ENCODE data around the gene CACNA2D1.
"Not testable (repeated sequence)": the region's sequence is repeated elsewhere in the genome, so short reads cannot be mapped to it uniquely, and the experiment has no call there.

The CACNA2D1 gene

DNA sequence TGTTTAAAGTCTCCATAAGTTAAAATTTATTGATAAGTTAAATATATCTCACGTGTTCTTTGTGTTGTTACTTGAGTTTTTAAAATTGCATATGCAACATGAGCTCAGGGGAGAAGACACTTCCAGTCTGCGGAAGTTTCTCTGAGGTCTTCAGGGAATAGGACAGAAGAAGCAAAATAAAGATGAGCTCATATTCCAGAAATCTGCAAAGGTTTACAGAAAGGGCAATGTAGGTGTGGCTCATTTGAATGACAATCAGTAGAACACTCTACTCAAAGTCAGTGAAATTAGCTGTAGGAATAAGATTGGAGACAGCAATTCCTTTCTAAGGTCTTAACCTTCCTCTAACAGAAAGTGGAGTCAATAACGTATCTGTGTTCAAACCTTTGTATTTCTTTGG is 53.7 kb downstream of the CACNA2D1 start:
- Histone ChIP-seq H3K27me3 (ENCODE audit: insufficient read depth, low read length, poor library complexity) (no peaks in the 10 kb centered on the region), H3K79me2 (ENCODE audit: control insufficient read depth, insufficient read depth, low read length) (no peaks in the 10 kb centered on the region), H3K79me1 (ENCODE audit: low read length) (peaks cover 5% of the 10 kb centered on the region), H3K36me3 (ENCODE audit: control insufficient read depth, insufficient read depth, low read length) (no peaks in the 10 kb centered on the region), H2BK120ac (ENCODE audit: low read depth, low read length) (no peak overlapping the region), H3K18ac (ENCODE audit: low read length) (no peak overlapping the region), H2BK15ac (replicated peaks; ENCODE audit: low read depth) (no peak overlapping the region), H3K4ac (ENCODE audit: low read depth, low read length) (no peak overlapping the region), H3K27ac (ENCODE audit: low read depth, low read length) (no peak overlapping the region), H3K23ac (ENCODE audit: low read length) (no peak overlapping the region), H3K56ac (ENCODE audit: low read length) (no peak overlapping the region), H4K5ac (ENCODE audit: low read length) (no peak overlapping the region), H2AK5ac (ENCODE audit: low read length) (no peak overlapping the region), H3K4me1 (ENCODE audit: control insufficient read depth, low read depth, low read length) (peaks cover 2% of the 10 kb centered on the region), H3K9ac (ENCODE audit: low read length) (no peak overlapping the region), H3K4me2 (ENCODE audit: low read length) (no peak overlapping the region), H2BK5ac (ENCODE audit: low read length) (no peak overlapping the region), H4K8ac (ENCODE audit: low read depth, low read length) (no peak overlapping the region), H3K4me3 (ENCODE audit: low read length) (no peak overlapping the region)
- DNase-seq, result peak; percentile 26
- WGBS (ENCODE audit: extremely low coverage, insufficient coverage, low lambda C conversion rate), result no CpG with 5 or more reads among the region's 3 CpGs

DNA sequence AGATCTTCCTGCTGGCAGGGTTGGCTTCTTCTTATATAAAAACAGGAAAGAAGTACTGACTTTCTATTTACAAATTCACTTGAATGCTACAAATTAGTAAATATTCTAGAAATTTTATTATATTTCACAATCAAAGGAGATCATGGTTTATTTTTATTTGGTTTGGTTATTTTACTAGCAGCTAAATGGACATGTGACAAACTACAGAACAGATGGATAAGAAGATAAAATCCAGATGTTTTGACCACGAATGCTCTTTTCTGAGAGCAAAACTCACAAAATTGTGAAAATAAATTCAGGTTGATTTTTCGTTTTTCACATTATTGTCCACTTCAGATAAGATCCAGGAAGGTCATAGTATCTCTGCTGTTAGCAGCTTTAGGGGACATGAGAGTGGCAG is 55.4 kb downstream of the CACNA2D1 start:
- no CpG with 5 or more reads among the region's 2 CpGs for WGBS (ENCODE audit: extremely low coverage, insufficient coverage, low lambda C conversion rate)
- H3K4me1 ChIP-seq (ENCODE audit: control insufficient read depth, low read depth, low read length), result peaks cover 2% of the 10 kb centered on the region
- H3K79me1 ChIP-seq (ENCODE audit: low read length), result peaks cover 5% of the 10 kb centered on the region
- DNase-seq, result no peak
- H4K5ac ChIP-seq (ENCODE audit: low read length), result no peak overlapping the region
- no peak overlapping the region for H3K4me2 ChIP-seq (ENCODE audit: low read length)
- no peak overlapping the region for H2AK5ac ChIP-seq (ENCODE audit: low read length)
- no peak overlapping the region for H3K56ac ChIP-seq (ENCODE audit: low read length)
- no peak overlapping the region for H2BK120ac ChIP-seq (ENCODE audit: low read depth, low read length)
- no peak overlapping the region for H3K4ac ChIP-seq (ENCODE audit: low read depth, low read length)
- no peak overlapping the region for H4K8ac ChIP-seq (ENCODE audit: low read depth, low read length)
- H3K4me3 ChIP-seq (ENCODE audit: low read length), result no peak overlapping the region
- no peaks in the 10 kb centered on the region for H3K27me3 ChIP-seq (ENCODE audit: insufficient read depth, low read length, poor library complexity)
- H2BK15ac ChIP-seq (replicated peaks; ENCODE audit: low read depth), result no peak overlapping the region
- H3K18ac ChIP-seq (ENCODE audit: low read length), result no peak overlapping the region
- no peaks in the 10 kb centered on the region for H3K79me2 ChIP-seq (ENCODE audit: control insufficient read depth, insufficient read depth, low read length)
- H3K27ac ChIP-seq (ENCODE audit: low read depth, low read length), result no peak overlapping the region
- no peaks in the 10 kb centered on the region for H3K36me3 ChIP-seq (ENCODE audit: control insufficient read depth, insufficient read depth, low read length)
- no peak overlapping the region for H2BK5ac ChIP-seq (ENCODE audit: low read length)
- H3K9ac ChIP-seq (ENCODE audit: low read length), result no peak overlapping the region
- no peak overlapping the region for H3K23ac ChIP-seq (ENCODE audit: low read length)

DNA sequence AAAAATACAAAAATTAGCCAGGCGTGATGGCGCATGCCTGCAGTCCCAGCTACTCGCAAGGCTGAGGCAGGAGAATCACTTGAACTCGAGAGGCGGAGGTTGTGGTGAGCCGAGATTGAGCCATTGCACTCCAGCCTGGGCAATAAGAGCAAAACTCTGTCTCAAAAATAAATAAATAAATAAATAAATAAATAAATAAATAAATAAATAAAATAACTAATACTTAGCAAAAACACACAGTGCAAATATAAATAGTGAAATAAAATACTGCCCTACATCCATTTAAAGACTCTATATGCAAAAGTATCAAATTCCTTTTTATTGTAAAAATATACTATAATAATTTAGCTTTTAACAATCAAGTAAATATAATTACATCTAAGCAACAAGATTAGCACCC is 57.0 kb downstream of the CACNA2D1 start:
- H4K8ac ChIP-seq (ENCODE audit: low read depth, low read length); H3K36me3 ChIP-seq (ENCODE audit: control insufficient read depth, insufficient read depth, low read length); H3K4ac ChIP-seq (ENCODE audit: low read depth, low read length); H3K79me1 ChIP-seq (ENCODE audit: low read length); H3K4me1 ChIP-seq (ENCODE audit: control insufficient read depth, low read depth, low read length); H3K18ac ChIP-seq (ENCODE audit: low read length); H3K4me3 ChIP-seq (ENCODE audit: low read length); H3K9ac ChIP-seq (ENCODE audit: low read length); H3K79me2 ChIP-seq (ENCODE audit: control insufficient read depth, insufficient read depth, low read length); H3K27ac ChIP-seq (ENCODE audit: low read depth, low read length); DNase-seq; H4K5ac ChIP-seq (ENCODE audit: low read length); H3K4me2 ChIP-seq (ENCODE audit: low read length); H2BK120ac ChIP-seq (ENCODE audit: low read depth, low read length); H2BK5ac ChIP-seq (ENCODE audit: low read length); H3K27me3 ChIP-seq (ENCODE audit: insufficient read depth, low read length, poor library complexity); H2BK15ac ChIP-seq (replicated peaks; ENCODE audit: low read depth); H3K23ac ChIP-seq (ENCODE audit: low read length); H3K56ac ChIP-seq (ENCODE audit: low read length); H2AK5ac ChIP-seq (ENCODE audit: low read length): not testable (repeated sequence)
- no CpG with 5 or more reads among the region's 6 CpGs for WGBS (ENCODE audit: extremely low coverage, insufficient coverage, low lambda C conversion rate)

DNA sequence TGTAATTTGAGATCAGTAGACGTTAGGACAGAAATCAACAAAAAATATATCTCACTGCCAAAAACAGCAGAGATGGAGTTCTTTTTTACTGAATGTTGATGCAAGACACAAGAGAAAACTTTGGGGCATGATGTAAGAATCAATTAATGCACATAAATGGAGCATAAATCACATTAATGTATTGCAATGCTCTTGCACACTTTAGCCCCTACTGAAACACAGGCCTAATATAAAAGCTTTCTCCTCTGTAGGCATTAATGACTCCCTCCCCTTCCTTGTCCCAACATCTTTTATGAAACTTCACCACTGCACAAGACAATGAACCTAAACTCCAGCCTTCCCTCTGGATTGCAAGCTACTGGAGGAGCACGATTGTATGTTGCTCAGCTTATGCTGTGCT is 58.8 kb downstream of the CACNA2D1 start:
- no peak overlapping the region for H3K4me2 ChIP-seq (ENCODE audit: low read length)
- no peak overlapping the region for H4K8ac ChIP-seq (ENCODE audit: low read depth, low read length)
- H3K36me3 ChIP-seq (ENCODE audit: control insufficient read depth, insufficient read depth, low read length), result no peaks in the 10 kb centered on the region
- no CpG with 5 or more reads among the region's 2 CpGs for WGBS (ENCODE audit: extremely low coverage, insufficient coverage, low lambda C conversion rate)
- H2BK120ac ChIP-seq (ENCODE audit: low read depth, low read length), result no peak overlapping the region
- H3K79me2 ChIP-seq (ENCODE audit: control insufficient read depth, insufficient read depth, low read length), result no peaks in the 10 kb centered on the region
- no peak overlapping the region for H3K18ac ChIP-seq (ENCODE audit: low read length)
- H3K4ac ChIP-seq (ENCODE audit: low read depth, low read length), result no peak overlapping the region
- no peak overlapping the region for H4K5ac ChIP-seq (ENCODE audit: low read length)
- no peak for DNase-seq
- H3K9ac ChIP-seq (ENCODE audit: low read length), result no peak overlapping the region
- H2BK15ac ChIP-seq (replicated peaks; ENCODE audit: low read depth), result no peak overlapping the region
- no peak overlapping the region for H3K4me3 ChIP-seq (ENCODE audit: low read length)
- no peaks in the 10 kb centered on the region for H3K27me3 ChIP-seq (ENCODE audit: insufficient read depth, low read length, poor library complexity)
- peaks cover under 1% of the 10 kb centered on the region for H3K79me1 ChIP-seq (ENCODE audit: low read length)
- H3K56ac ChIP-seq (ENCODE audit: low read length), result no peak overlapping the region
- no peak overlapping the region for H3K23ac ChIP-seq (ENCODE audit: low read length)
- H2AK5ac ChIP-seq (ENCODE audit: low read length), result no peak overlapping the region
- H3K27ac ChIP-seq (ENCODE audit: low read depth, low read length), result no peak overlapping the region
- no peak overlapping the region for H2BK5ac ChIP-seq (ENCODE audit: low read length)
- peaks cover 2% of the 10 kb centered on the region for H3K4me1 ChIP-seq (ENCODE audit: control insufficient read depth, low read depth, low read length)

DNA sequence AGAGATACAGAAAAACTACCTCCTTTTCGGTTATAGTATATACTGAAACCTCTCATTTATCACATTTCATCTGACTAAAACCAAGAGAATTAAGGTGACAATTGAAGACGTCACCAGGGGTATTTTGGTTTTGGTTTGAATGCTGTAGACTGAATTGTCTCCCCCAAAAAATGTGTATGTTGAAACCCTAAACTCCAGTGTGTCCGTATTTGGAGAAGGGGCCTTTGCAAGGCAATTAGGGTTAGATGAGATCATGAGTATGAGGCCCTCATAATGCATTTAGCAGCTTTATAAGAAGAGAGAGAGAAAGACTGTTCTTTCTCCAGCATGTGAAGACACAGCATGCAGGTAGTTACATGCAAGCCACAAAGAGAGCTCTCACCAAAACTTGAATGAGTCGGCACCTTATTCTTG is 59.5 kb downstream of the CACNA2D1 start:
- no CpG with 5 or more reads among the region's 4 CpGs for WGBS (ENCODE audit: extremely low coverage, insufficient coverage, low lambda C conversion rate)
- H2BK5ac ChIP-seq (ENCODE audit: low read length), result no peak overlapping the region
- H3K27me3 ChIP-seq (ENCODE audit: insufficient read depth, low read length, poor library complexity), result no peaks in the 10 kb centered on the region

DNA sequence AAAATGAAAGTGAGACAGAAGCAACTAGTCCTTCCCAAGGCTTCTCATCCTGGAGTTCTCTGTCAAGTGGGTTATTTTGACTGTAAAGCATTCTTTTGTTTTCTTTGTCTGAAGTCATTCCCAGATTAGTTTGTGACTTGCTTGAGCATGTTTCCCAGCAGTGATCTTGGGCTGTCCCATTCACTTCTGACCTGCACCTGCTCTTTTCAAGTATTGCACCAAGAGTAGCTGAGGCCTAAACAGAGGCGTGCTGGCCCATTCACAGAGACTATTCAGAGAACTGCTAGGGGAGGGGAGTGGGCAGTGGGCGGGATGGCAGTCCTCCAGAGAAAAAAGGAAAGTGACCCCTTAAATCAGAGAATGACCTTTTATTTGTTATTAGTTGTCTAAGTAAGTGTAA is 61.3 kb downstream of the CACNA2D1 start:
- no peak overlapping the region for H2BK120ac ChIP-seq (ENCODE audit: low read depth, low read length)
- no peak overlapping the region for H3K56ac ChIP-seq (ENCODE audit: low read length)
- DNase-seq, result no peak
- H2AK5ac ChIP-seq (ENCODE audit: low read length), result no peak overlapping the region
- no peaks in the 10 kb centered on the region for H3K27me3 ChIP-seq (ENCODE audit: insufficient read depth, low read length, poor library complexity)
- peaks cover 2% of the 10 kb centered on the region for H3K4me1 ChIP-seq (ENCODE audit: control insufficient read depth, low read depth, low read length)
- no peak overlapping the region for H4K5ac ChIP-seq (ENCODE audit: low read length)
- H3K79me2 ChIP-seq (ENCODE audit: control insufficient read depth, insufficient read depth, low read length), result no peaks in the 10 kb centered on the region
- WGBS (ENCODE audit: extremely low coverage, insufficient coverage, low lambda C conversion rate), result no CpG with 5 or more reads among the region's 2 CpGs
- H2BK5ac ChIP-seq (ENCODE audit: low read length), result no peak overlapping the region
- H3K4me2 ChIP-seq (ENCODE audit: low read length), result no peak overlapping the region
- H3K4me3 ChIP-seq (ENCODE audit: low read length), result no peak overlapping the region
- no peak overlapping the region for H3K9ac ChIP-seq (ENCODE audit: low read length)
- H3K27ac ChIP-seq (ENCODE audit: low read depth, low read length), result no peak overlapping the region
- no peak overlapping the region for H4K8ac ChIP-seq (ENCODE audit: low read depth, low read length)
- H3K18ac ChIP-seq (ENCODE audit: low read length), result no peak overlapping the region
- H2BK15ac ChIP-seq (replicated peaks; ENCODE audit: low read depth), result no peak overlapping the region
- no peaks in the 10 kb centered on the region for H3K79me1 ChIP-seq (ENCODE audit: low read length)
- no peak overlapping the region for H3K23ac ChIP-seq (ENCODE audit: low read length)
- H3K36me3 ChIP-seq (ENCODE audit: control insufficient read depth, insufficient read depth, low read length), result no peaks in the 10 kb centered on the region
- no peak overlapping the region for H3K4ac ChIP-seq (ENCODE audit: low read depth, low read length)

More for the DNA sequence above, 59.5 kb downstream of the CACNA2D1 start:
- Histone ChIP-seq H3K79me1 (ENCODE audit: low read length) (no peaks in the 10 kb centered on the region), H3K36me3 (ENCODE audit: control insufficient read depth, insufficient read depth, low read length) (no peaks in the 10 kb centered on the region), H3K18ac (ENCODE audit: low read length) (no peak overlapping the region), H3K23ac (ENCODE audit: low read length) (no peak overlapping the region), H3K56ac (ENCODE audit: low read length) (no peak overlapping the region), H2BK120ac (ENCODE audit: low read depth, low read length) (no peak overlapping the region), H4K8ac (ENCODE audit: low read depth, low read length) (no peak overlapping the region), H2BK15ac (replicated peaks; ENCODE audit: low read depth) (no peak overlapping the region), H3K4ac (ENCODE audit: low read depth, low read length) (no peak overlapping the region), H4K5ac (ENCODE audit: low read length) (no peak overlapping the region), H3K4me1 (ENCODE audit: control insufficient read depth, low read depth, low read length) (peaks cover 2% of the 10 kb centered on the region), H3K79me2 (ENCODE audit: control insufficient read depth, insufficient read depth, low read length) (no peaks in the 10 kb centered on the region), H3K9ac (ENCODE audit: low read length) (no peak overlapping the region), H3K4me3 (ENCODE audit: low read length) (no peak overlapping the region), H2AK5ac (ENCODE audit: low read length) (no peak overlapping the region), H3K27ac (ENCODE audit: low read depth, low read length) (no peak overlapping the region), H3K4me2 (ENCODE audit: low read length) (no peak overlapping the region)
- no peak for DNase-seq
